HG03575 (cell line): ENCODE data around the gene COX4I1.

Source experiments
- ATAC-seq: cut with Tn5 transposase; IDR thresholded peaks from one replicate; pipeline ENCODE4 v1.9.1; 2021; ENCODE audit not compliant: unreplicated experiment, insufficient number of reproducible peaks, low FRiP score; ENCODE audit errors: extremely low read depth

The COX4I1 gene

DNA sequence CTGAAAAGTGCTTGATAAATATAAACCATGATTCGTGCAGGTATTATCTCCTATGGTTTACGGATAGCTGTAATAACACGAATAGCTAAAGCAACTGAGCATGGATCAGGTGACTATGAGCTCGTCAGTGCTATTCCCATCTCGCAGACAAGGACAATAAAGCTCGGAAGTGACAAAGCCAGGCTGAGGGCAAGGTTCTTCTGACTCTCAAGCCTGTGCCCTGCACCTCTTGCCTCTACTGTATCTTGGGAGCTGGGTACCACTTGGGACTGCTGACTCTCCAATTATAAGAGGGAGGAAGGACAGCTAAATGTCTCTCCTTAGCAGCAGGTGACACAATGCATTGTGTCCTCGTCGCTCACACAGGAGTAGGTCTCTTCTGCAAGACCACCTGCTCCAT lies 49.9 kb downstream of the COX4I1 start:
- ATAC-seq = no peak

DNA sequence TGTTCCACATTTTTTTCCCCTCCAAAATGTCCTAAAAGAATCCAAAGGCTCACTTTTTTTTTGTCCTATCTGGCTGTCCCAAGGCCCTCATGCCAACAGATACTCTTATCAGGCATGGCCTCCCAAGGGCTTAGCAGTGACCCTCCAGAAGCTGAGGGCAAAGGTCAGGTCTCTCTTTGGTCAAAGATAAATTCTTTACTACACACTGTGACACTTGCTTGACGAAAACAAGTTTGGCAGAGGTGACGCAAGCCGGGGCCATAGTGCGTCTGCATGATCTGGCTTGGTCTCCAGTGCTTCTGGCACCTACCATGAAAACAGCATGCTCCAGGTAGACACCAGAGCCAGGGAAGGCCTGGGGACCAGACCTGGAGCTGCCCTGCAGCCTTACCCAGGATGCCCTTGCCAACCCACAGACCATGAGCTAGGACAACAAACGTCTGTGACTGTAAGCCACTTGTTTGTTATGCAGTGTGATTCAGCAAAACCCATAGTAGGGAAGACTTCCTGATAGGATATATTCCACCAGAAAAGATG lies 50.9 kb downstream of the COX4I1 start:
- no peak for ATAC-seq

DNA sequence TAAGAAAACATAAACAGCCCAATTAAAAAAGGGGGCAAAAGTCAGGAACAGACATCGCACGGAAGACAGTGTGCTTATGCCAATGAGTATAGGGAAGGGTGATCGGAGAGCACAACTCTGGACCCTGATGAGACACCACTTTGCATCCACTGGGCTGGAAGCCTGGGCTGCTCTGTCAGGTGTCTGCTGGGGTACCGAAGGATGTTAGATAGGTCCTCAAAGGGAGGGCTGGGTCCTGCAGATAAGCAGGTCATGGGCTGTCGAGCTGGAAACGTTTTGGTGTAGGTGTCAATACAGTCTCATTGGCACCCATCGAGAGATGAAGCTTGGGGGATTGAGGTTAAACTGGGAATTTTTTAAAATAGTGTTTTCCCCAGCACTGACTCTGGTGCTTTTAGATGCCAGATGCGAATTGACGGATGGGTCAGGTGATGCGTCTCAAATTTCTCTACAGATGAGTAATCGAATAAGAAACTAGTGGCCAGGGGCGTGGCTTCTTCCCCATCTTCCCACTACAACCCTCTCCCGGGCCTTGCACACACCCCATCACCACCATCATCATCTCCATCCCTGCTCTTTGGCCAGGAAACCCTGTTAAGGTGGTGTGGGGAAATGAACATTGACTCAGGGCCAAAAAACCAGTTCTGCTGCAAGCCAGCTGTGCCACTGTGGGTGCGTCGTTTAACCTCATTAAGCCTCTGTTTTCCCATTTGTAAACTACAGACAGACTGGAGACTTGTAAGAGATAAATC lies 51.7 kb downstream of the COX4I1 start:
- no peak for ATAC-seq

DNA sequence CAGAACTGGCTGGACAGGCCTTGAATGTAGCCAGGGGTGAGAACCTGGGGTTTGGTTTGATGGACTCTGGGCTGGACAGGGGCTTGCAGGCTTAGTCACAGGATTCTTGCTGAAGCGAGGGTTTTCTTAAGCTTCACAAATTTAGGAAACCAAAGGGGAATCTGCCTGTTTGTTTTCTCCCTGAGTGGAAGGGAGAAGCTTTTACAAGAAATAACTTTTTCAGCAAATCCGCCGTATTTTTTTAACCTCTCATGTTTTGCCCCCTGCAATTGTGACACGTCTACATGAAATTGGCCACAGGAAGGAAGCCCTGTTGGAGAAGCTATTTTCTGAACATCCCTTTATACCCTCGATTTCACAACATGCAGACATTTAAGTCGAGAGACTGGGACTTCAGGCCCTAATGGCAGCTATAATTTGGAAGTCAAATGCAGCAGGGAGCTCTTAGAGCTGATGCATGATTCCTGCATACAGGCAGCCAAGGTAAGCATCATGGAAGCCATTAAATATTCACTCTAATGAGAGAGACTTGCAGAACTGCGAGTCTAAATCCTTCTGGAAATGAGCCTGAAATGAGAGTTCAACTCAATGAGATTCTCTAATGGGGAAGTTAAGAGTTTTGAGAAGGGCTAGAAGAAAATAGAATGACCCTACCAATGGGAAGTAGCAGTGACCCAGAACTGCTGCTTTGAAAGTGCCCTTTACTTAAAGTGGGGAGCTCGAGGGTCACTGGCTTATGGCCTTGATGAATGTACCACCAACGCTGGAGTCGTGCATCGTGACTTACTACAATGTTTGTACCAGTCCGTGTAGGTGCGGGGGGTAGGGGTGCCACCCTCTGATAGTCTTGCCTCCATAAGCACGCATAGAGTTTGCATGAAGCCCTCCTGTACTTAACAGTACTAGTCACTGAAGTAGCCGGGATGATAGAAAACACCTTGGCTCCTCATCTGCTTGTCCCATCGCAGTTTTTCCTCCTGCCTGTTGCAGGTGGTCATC lies 54.4 kb downstream of the COX4I1 start:
- no peak for ATAC-seq

DNA sequence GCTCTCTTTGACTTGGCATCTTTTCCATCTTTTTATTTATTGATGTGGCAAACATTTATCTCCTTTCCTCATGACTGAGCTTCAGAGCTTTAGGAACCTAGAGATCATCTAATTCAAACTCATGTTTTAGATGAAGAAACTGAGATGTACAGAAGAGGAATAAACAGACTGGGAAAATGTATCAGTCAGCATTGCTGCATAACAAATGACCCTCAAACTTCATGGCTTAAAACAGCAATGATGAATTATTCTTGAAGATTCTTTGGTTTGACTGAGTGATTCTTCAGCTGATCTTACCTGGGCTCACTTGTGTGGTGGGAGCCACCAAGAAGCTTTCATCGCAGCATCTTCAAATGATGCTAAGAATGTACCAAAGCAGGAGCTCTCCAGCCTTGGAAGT lies 55.4 kb downstream of the COX4I1 start:
- ATAC-seq = no peak

DNA sequence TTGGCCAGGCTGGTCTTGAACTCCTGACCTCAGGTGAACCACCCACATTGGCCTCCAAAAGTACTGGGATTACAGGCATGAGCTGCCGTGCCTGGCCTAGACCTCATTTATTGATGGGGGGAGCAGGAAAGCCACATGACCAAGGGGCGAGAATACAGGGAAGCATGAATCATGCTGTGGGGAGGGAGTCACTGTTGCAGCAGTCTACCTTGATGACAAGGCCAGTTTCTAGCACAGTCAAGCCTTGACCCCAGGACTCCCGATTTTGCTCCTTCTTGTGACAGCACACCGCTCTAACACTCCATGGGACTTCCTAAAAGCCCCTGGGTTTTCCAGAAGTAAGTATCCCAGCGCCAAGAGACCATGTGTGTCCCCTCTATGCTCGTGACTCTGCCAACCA lies 56.6 kb downstream of the COX4I1 start:
- no peak for ATAC-seq

DNA sequence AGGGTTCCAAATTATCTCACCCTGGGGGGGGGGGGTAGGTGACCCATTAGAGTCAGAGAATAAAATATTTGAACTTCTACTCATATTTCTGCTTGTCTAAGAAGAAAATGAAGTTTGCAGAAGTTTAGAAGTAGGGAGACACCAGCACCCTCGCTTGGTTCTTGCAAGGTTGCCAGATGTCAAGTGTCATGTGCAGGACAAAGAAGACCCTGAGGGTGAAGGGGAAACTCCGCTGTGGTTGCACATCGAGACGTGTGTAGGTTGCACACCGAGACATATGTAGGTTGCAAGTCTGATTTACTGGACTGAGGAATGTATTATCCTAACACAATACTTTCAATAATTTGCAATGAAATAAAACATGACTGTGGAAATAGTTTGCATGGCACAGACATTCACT lies 57.1 kb downstream of the COX4I1 start:
- ATAC-seq = no peak
